Neural progenitor cell (in vitro differentiated cells): Measurements from ENCODE around the gene MARK3.

Experiments used
- CTCF ChIP-seq: fragments of 200-600 bp; sonication (generic); IDR thresholded peaks from 2 replicates; pipeline ENCODE4 v1.5.1; 2017; ENCODE audit warnings: antibody characterized with exemption, mild to moderate bottlenecking
- EZH2 ChIP-seq: fragments of 200-600 bp; sonication (generic); IDR thresholded peaks from 2 replicates; pipeline ENCODE4 v1.6.1; 2017; ENCODE audit warnings: antibody characterized with exemption, mild to moderate bottlenecking, moderate library complexity
- EZH2phosphoT487 ChIP-seq: fragments of 200-600 bp; sonication (generic); IDR thresholded peaks from 2 replicates; pipeline ENCODE4 v1.6.1; 2017; ENCODE audit warnings: antibody characterized with exemption

- TF ChIP-seq CTCF (no peak), EZH2 (no peak), EZH2phosphoT487 (no peak)
Measured at GRCh38 chr14:103398427-103399195, 13.4 kb downstream of the MARK3 start.
